ENCODE data around the gene F2RL1.

GRCh38 chr5:76867038-76867437 lies 48.2 kb downstream of the F2RL1 start:
- TF ChIP-seq POLR2A (IDR thresholded peaks at IDR 0.05) (no peak), CTCF (IDR thresholded peaks at IDR 0.05) (no peak)
